Gastrocnemius medialis (tissue), 4 donors: ENCODE measurements around the gene MVD.

ENCODE experiments used
- POLR2A ChIP-seq, 2 donors: fragments of 450-650 bp; IDR thresholded peaks; one replicate each; pipeline ENCODE4 v1.6.1; 2017; ENCODE audit warnings: antibody characterized with exemption in 2 of 2, mild to moderate bottlenecking in 2 of 2, moderate library complexity in 2 of 2
- TF ChIP-seq, protein P1 (sequence below), 5 experiments: fragments of 450-650 bp in 3 of 5; fragments of 200-600 bp in 2 of 5; sonication (generic) in 2 of 5; IDR thresholded peaks in 4 of 5; conservative IDR thresholded peaks in 1 of 5; 1 replicate in 4 of 5; 2 replicates in 1 of 5; pipeline ENCODE4 v1.5.1; 2016 to 2019; ENCODE audit warnings: antibody characterized with exemption in 5 of 5, mild to moderate bottlenecking in 3 of 5, moderate library complexity in 3 of 5

DNA sequence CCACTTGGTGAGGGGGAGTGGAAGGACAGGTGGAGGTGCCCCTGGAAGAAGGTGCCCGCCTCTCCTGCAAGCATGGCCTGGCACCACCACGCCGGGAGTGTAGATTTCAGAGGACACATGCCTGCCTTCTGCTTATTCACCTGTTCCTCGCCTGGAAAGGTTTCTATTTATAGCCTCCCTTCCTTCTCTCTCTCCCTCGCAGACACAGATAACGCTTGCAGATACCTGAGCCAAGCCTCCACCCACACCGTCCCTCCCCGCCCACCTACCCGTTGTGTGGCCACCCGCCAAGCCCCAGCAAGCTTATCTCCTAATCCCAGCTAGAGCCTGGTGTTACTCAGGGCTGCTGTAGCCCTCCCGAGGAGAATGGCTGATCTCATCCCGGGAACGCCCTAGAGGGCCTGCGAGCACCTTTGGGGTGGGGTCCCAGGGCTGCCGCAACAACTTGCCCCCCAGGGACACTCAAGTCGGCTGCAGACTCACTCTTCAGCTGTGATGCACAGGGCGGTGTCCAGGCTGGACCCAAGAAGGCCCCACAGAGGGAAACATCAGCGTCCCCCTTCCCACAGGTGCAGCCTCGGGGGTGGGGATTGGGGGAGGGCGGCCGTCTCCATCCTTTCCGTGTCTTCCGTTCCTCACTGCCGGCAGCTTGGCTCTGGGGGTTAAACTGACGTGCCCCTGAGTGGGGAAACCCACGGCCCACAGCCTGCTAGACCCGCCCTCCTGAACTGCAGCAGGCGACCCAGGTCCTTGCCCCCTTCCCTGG lies 25.3 kb upstream of the MVD start:
- TF ChIP-seq, protein P1, sequence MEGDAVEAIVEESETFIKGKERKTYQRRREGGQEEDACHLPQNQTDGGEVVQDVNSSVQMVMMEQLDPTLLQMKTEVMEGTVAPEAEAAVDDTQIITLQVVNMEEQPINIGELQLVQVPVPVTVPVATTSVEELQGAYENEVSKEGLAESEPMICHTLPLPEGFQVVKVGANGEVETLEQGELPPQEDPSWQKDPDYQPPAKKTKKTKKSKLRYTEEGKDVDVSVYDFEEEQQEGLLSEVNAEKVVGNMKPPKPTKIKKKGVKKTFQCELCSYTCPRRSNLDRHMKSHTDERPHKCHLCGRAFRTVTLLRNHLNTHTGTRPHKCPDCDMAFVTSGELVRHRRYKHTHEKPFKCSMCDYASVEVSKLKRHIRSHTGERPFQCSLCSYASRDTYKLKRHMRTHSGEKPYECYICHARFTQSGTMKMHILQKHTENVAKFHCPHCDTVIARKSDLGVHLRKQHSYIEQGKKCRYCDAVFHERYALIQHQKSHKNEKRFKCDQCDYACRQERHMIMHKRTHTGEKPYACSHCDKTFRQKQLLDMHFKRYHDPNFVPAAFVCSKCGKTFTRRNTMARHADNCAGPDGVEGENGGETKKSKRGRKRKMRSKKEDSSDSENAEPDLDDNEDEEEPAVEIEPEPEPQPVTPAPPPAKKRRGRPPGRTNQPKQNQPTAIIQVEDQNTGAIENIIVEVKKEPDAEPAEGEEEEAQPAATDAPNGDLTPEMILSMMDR (IDR thresholded peaks at IDR 0.05 in 4 of 5, conservative IDR thresholded peaks at IDR 0.05 in 1 of 5) = no peak
- TF ChIP-seq POLR2A (IDR thresholded peaks at IDR 0.05) = peak; percentile 32 to 33
